Hepatocyte (in vitro differentiated cells): Measurements from ENCODE around the gene KLF9. TPM values are rescaled to one million over a fixed set of nuclear protein-coding genes. Genes with fewer than 3 reads are reported as not detected.

Experiments used
- DNase-seq: peaks from one replicate; pipeline ENCODE4 v3.0.0-alpha.2; 2016; ENCODE audit warnings: low spot score
- H2AFZ ChIP-seq: fragments of 200-600 bp; sonication (generic); 2 replicates; pipeline ENCODE4 v1.6.0; 2016; ENCODE audit warnings: antibody characterized with exemption, mild to moderate bottlenecking
- H3K27ac ChIP-seq: fragments of 200-600 bp; sonication (generic); 2 replicates; pipeline ENCODE4 v1.5.1; 2016; ENCODE audit warnings: mild to moderate bottlenecking
- H3K27me3 ChIP-seq: fragments of 200-600 bp; sonication (generic); 2 replicates; pipeline ENCODE4 v1.6.1; 2016
- H3K36me3 ChIP-seq: fragments of 200-600 bp; sonication (generic); replicated peaks from 2 replicates; pipeline ENCODE4 v1.5.1; 2016; ENCODE audit warnings: low read depth; ENCODE audit not compliant: insufficient read depth
- H3K4me1 ChIP-seq: fragments of 200-600 bp; sonication (generic); 2 replicates; pipeline ENCODE4 v1.5.1; 2016; ENCODE audit warnings: mild to moderate bottlenecking, moderate library complexity; ENCODE audit not compliant: insufficient read depth
- H3K4me2 ChIP-seq: fragments of 200-600 bp; sonication (generic); 2 replicates; pipeline ENCODE4 v1.6.0; 2016
- H3K4me3 ChIP-seq: fragments of 200-600 bp; sonication (generic); 2 replicates; pipeline ENCODE4 v1.5.1; 2016; ENCODE audit warnings: mild to moderate bottlenecking
- H3K79me2 ChIP-seq: fragments of 200-600 bp; sonication (generic); 2 replicates; pipeline ENCODE4 v1.6.0; 2017; ENCODE audit warnings: mild to moderate bottlenecking
- H3K9me2 ChIP-seq: fragments of 200-600 bp; sonication (generic); replicated peaks from 2 replicates; pipeline ENCODE4 v1.6.0; 2017; ENCODE audit warnings: mild to moderate bottlenecking; ENCODE audit not compliant: insufficient read depth
- H3K9me3 ChIP-seq: fragments of 200-600 bp; sonication (generic); 2 replicates; pipeline ENCODE4 v1.5.1; 2016; ENCODE audit warnings: low read depth, mild to moderate bottlenecking
- H4K20me1 ChIP-seq: fragments of 200-600 bp; sonication (generic); 2 replicates; pipeline ENCODE4 v1.6.0; 2016; ENCODE audit warnings: mild to moderate bottlenecking; ENCODE audit not compliant: insufficient read depth, poor library complexity, severe bottlenecking
- EZH2 ChIP-seq: fragments of 200-600 bp; sonication (generic); IDR thresholded peaks from 2 replicates; pipeline ENCODE4 v1.6.1; 2016; ENCODE audit warnings: antibody characterized with exemption, mild to moderate bottlenecking, borderline replicate concordance
- EZH2phosphoT487 ChIP-seq: fragments of 200-600 bp; sonication (generic); IDR thresholded peaks from one replicate; pipeline ENCODE4 v1.6.1; 2018; ENCODE audit warnings: antibody characterized with exemption, mild to moderate bottlenecking, low read depth, moderate library complexity; ENCODE audit not compliant: unreplicated experiment, severe bottlenecking
- WGBS: methylation state at CpG from one replicate; pipeline ENCODE4 v1.1.6; 2016; ENCODE audit warnings: low lambda C conversion rate; ENCODE audit errors: missing lambda C conversion rate; 5-methylcytosine and 5-hydroxymethylcytosine counted together
- polyA plus RNA-seq: library from polyadenylated mRNA; unstranded; fragments of >200 nt; fragmentation: Nextera tagmentation; extraction: Ambion mirVana; gene quantifications from 2 replicates; pipeline ENCODE4 v1.2.1, GENCODE V29; 2016
- total RNA-seq: library from RNA; depleted of rRNA; stranded (reverse); fragments of >200 nt; gene quantifications from 2 replicates; pipeline ENCODE4 v1.2.3, GENCODE V29; 2014
- TF ChIP-seq, protein P1 (sequence below): fragments of 200-600 bp; sonication (generic); IDR thresholded peaks from 2 replicates; pipeline ENCODE4 v1.5.1; 2016; ENCODE audit warnings: antibody characterized with exemption, mild to moderate bottlenecking; ENCODE audit not compliant: poor library complexity

Gene KLF9
- total and polyA plus RNA-seq, 2 experiments from 2014 or later = 5.3 to 29.4 TPM

DNA sequence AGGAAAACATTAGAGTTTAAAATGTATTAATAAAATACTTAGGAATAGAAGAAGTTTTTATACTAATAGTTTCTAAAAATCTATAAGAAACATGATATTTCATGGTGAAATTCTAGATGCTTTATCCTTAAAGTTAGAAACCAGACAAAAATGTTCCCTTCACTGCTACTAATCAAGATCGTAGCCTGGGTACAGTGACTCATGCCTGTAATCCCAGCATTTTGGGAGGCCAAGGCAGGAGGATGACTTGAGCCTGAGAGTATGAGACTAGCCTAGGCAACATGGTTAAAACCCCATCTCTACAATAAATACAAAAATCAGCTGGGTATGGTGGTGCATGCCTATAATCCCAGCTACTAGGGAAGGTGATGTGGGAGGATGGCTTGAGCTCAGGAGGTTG is 30.4 kb upstream of the KLF9 start:
- H3K27ac ChIP-seq = no peak overlapping the region
- H3K4me1 ChIP-seq = no peaks in the 10 kb centered on the region
- H3K4me2 ChIP-seq = no peak overlapping the region
- H4K20me1 ChIP-seq = no peaks in the 10 kb centered on the region
- no peak overlapping the region for H3K4me3 ChIP-seq
- H2AFZ ChIP-seq = no peak overlapping the region
- H3K9me2 ChIP-seq = no peaks in the 10 kb centered on the region
- no peaks in the 10 kb centered on the region for H3K9me3 ChIP-seq
- 60% methylated on average over 1 of the region's 1 CpG for WGBS
- no peak for TF ChIP-seq EZH2phosphoT487
- TF ChIP-seq, protein P1, sequence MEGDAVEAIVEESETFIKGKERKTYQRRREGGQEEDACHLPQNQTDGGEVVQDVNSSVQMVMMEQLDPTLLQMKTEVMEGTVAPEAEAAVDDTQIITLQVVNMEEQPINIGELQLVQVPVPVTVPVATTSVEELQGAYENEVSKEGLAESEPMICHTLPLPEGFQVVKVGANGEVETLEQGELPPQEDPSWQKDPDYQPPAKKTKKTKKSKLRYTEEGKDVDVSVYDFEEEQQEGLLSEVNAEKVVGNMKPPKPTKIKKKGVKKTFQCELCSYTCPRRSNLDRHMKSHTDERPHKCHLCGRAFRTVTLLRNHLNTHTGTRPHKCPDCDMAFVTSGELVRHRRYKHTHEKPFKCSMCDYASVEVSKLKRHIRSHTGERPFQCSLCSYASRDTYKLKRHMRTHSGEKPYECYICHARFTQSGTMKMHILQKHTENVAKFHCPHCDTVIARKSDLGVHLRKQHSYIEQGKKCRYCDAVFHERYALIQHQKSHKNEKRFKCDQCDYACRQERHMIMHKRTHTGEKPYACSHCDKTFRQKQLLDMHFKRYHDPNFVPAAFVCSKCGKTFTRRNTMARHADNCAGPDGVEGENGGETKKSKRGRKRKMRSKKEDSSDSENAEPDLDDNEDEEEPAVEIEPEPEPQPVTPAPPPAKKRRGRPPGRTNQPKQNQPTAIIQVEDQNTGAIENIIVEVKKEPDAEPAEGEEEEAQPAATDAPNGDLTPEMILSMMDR = no peak
- no peak for TF ChIP-seq EZH2
- H3K27me3 ChIP-seq = no peaks in the 10 kb centered on the region
- DNase-seq = no peak
- H3K36me3 ChIP-seq = no peaks in the 10 kb centered on the region
- H3K79me2 ChIP-seq = no peaks in the 10 kb centered on the region

DNA sequence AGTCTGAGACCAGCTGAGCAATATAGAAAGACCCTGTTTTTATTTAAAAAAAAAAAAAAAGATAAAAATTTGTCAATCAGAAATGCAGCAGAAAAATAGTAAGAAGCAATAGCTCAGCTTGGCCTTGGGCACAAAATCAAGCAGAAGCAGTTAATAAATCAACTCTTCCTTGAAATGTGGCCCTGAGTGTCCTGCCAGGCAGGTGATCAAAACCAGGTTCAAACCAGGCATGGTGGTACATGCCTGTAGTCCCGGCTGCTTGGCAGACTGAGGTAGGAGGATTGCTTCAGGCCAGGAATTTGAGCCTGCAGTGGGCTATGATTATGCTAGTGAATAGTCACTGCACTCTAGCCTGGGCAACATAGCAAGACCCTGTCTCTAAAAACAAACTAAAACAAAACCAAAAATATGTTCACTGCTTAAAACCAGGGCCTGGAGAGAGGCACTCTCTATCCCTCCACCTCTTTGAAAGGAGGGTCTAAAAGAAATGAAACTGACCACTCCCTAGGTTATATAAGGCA is 27.9 kb upstream of the KLF9 start:
- H3K9me2 ChIP-seq = no peaks in the 10 kb centered on the region
- no peak overlapping the region for H2AFZ ChIP-seq
- no peaks in the 10 kb centered on the region for H3K27me3 ChIP-seq
- 65% methylated on average over 1 of the region's 1 CpG for WGBS
- H3K4me1 ChIP-seq = no peaks in the 10 kb centered on the region
- no peak for TF ChIP-seq EZH2
- TF ChIP-seq, protein P1 = no peak
- TF ChIP-seq EZH2phosphoT487 = no peak
- no peak overlapping the region for H3K4me2 ChIP-seq
- H3K36me3 ChIP-seq = no peaks in the 10 kb centered on the region
- no peak overlapping the region for H3K27ac ChIP-seq
- H3K9me3 ChIP-seq = no peaks in the 10 kb centered on the region
- no peaks in the 10 kb centered on the region for H3K79me2 ChIP-seq
- H4K20me1 ChIP-seq = no peaks in the 10 kb centered on the region
- DNase-seq = no peak
- H3K4me3 ChIP-seq = no peak overlapping the region

DNA sequence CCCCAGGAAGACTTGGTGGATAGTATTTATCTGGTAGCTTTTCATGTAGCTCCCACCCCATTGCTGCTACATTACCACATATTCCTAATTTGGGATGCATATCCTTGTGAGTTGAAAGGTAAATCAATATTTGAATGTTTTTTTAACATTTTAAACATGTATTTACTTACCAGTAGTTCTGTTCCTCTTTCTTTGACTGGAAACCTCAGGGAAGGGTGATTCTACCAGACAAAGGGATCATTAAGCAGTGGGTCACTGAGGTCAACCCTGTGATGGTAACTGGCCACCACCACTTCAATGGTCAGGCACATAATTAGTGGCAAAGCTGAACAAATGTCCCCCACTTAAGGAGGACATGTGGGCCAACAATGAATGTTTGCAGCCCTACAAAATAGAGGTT is 27.2 kb upstream of the KLF9 start:
- Histone ChIP-seq H3K4me1 (no peaks in the 10 kb centered on the region), H3K27ac (no peak overlapping the region), H3K4me2 (no peak overlapping the region), H4K20me1 (no peaks in the 10 kb centered on the region), H2AFZ (no peak overlapping the region), H3K9me3 (no peaks in the 10 kb centered on the region), H3K27me3 (no peaks in the 10 kb centered on the region), H3K36me3 (no peaks in the 10 kb centered on the region), H3K4me3 (no peak overlapping the region), H3K79me2 (no peaks in the 10 kb centered on the region), H3K9me2 (no peaks in the 10 kb centered on the region)
- no peak for DNase-seq
- TF ChIP-seq EZH2 (no peak), EZH2phosphoT487 (no peak)
- TF ChIP-seq, protein P1 = no peak

DNA sequence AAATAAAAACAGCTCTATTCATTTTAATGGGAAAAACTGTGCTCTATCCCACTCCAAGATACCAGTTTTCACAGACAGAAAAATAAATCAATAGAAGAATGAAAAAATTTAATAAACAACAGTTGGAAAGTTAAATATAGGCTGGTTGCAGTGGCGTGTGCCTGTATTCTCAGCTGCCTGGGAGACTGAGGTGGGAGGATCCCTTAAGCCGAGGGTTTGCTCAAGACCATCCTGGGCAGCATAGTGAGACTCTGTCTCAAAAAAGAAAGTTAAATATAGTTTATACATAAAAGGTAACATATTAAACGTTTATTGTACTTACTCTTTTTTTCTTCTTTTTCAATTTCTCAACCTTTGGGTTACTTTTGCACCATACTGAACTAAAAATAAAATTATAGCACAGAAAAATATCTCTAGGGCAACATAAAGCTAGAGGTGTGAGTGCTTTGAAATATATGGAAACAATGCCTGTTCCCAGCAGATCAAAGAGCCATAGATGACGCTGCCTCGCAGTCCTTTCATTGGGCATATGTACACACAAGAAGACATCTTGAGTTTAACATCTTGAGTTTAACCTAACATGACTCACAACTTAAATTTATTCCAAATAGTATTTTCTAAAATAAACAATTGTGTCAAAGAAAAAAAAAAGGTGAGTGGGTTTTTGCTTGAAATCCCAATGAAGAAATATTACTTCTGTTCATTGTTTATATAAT is 25.7 kb upstream of the KLF9 start:
- Histone ChIP-seq H3K4me2 (no peak overlapping the region), H3K4me3 (no peak overlapping the region), H2AFZ (no peak overlapping the region), H3K9me2 (no peaks in the 10 kb centered on the region), H4K20me1 (no peaks in the 10 kb centered on the region), H3K9me3 (no peaks in the 10 kb centered on the region), H3K27ac (no peak overlapping the region), H3K79me2 (no peaks in the 10 kb centered on the region), H3K36me3 (no peaks in the 10 kb centered on the region), H3K27me3 (no peaks in the 10 kb centered on the region), H3K4me1 (no peaks in the 10 kb centered on the region)
- TF ChIP-seq, protein P1 = no peak
- TF ChIP-seq EZH2phosphoT487 (no peak), EZH2 (no peak)
- WGBS = 48% methylated on average over 5 of the region's 5 CpGs
- DNase-seq = no peak
